ENCODE results near the gene SUGCT.

Gene SUGCT

GRCh38 chr7:40640566-40640965 lies 505.8 kb downstream of the SUGCT start:
- no peaks in the 10 kb centered on the region for H3K9me3 ChIP-seq
- H3K36me3 ChIP-seq = no peaks in the 10 kb centered on the region
- TF ChIP-seq CTCF (IDR thresholded peaks at IDR 0.05; ENCODE audit: low read depth, low read length) = no peak
- H3K4me3 ChIP-seq (ENCODE audit: low read depth, low read length) = no peak overlapping the region
- H3K4me1 ChIP-seq = peaks cover 28% of the 10 kb centered on the region
- no peaks in the 10 kb centered on the region for H3K27me3 ChIP-seq
- DNase-seq = peak; percentile 11

- no peak for DNase-seq
- peaks cover 28% of the 10 kb centered on the region for H3K4me1 ChIP-seq
- H3K9me3 ChIP-seq = no peaks in the 10 kb centered on the region
- H3K36me3 ChIP-seq = no peaks in the 10 kb centered on the region
- no peak overlapping the region for H3K4me3 ChIP-seq (ENCODE audit: low read depth, low read length)
- no peaks in the 10 kb centered on the region for H3K27me3 ChIP-seq
- no peak for TF ChIP-seq CTCF (IDR thresholded peaks at IDR 0.05; ENCODE audit: low read depth, low read length)
Measured at GRCh38 chr7:40641701-40642100, 506.9 kb downstream of the SUGCT start.

GRCh38 chr7:40643664-40644063 lies 508.9 kb downstream of the SUGCT start:
- TF ChIP-seq CTCF (IDR thresholded peaks at IDR 0.05; ENCODE audit: low read depth, low read length) = no peak
- peak; percentile 82 for DNase-seq
- no peaks in the 10 kb centered on the region for H3K36me3 ChIP-seq
- no peaks in the 10 kb centered on the region for H3K9me3 ChIP-seq
- no peaks in the 10 kb centered on the region for H3K27me3 ChIP-seq
- peaks cover 28% of the 10 kb centered on the region for H3K4me1 ChIP-seq
- peak overlapping the region; percentile 12; the same call in 1 of the 2 replicates for H3K4me3 ChIP-seq (ENCODE audit: low read depth, low read length)

GRCh38 chr7:40644454-40645188 lies 509.8 kb downstream of the SUGCT start:
- peak; percentile 11 for DNase-seq
- Histone ChIP-seq H3K4me1 (peaks cover 28% of the 10 kb centered on the region), H3K27me3 (no peaks in the 10 kb centered on the region), H3K4me3 (ENCODE audit: low read depth, low read length) (no peak overlapping the region), H3K36me3 (no peaks in the 10 kb centered on the region), H3K9me3 (no peaks in the 10 kb centered on the region)
- TF ChIP-seq CTCF (IDR thresholded peaks at IDR 0.05; ENCODE audit: low read depth, low read length) = no peak

GRCh38 chr7:40645197-40645596 lies 510.4 kb downstream of the SUGCT start:
- no peak for DNase-seq

More at GRCh38 chr7:40645197-40645596, 510.4 kb downstream of the SUGCT start:
- no peak for TF ChIP-seq CTCF (IDR thresholded peaks at IDR 0.05; ENCODE audit: low read depth, low read length)
- no peaks in the 10 kb centered on the region for H3K36me3 ChIP-seq
- no peaks in the 10 kb centered on the region for H3K9me3 ChIP-seq
- no peaks in the 10 kb centered on the region for H3K27me3 ChIP-seq
- H3K4me3 ChIP-seq (ENCODE audit: low read depth, low read length) = no peak overlapping the region
- H3K4me1 ChIP-seq = peaks cover 26% of the 10 kb centered on the region

Data from BE2C (cell line).